ENCODE results near the gene TNFRSF4.

Gene TNFRSF4

DNA sequence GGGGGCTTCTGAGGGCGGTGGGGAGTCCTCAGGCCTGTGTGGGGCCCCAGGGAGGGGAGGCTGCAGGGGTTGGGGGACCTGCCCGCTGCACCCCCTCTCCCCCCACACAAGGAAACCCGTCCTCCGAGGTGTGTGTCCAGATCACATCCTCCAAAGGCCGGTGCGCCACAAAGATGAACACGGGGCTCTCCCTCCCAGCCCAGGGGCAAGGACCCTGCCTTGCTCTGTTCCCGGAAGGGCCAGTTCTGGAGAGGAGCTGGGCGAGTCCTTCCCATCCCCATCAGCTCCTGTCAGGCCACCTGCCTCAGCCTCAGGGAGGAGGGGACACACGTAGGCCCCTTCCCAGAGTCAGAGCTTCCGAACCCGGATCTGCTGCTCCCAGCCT is 42.8 kb downstream of the TNFRSF4 start:
- TF ChIP-seq POLR2AphosphoS5 (IDR thresholded peaks at IDR 0.05; ENCODE audit: borderline replicate concordance, low read depth, low read length) (no peak), FOXP2 (optimal IDR thresholded peaks at IDR 0.05; ENCODE audit: control extremely low read depth, extremely low read length, insufficient read depth) (no peak), EZH2 (IDR thresholded peaks at IDR 0.05) (no peak)
- no peaks in the 10 kb centered on the region for H3K9me3 ChIP-seq (ENCODE audit: low read depth, low read length)
- DNase-seq (ENCODE audit: low read depth, low spot score): no peak
- H3K4me3 ChIP-seq: no peak overlapping the region
- no peaks in the 10 kb centered on the region for H3K36me3 ChIP-seq (ENCODE audit: insufficient read depth, low read length)
- no peak overlapping the region for H3K9ac ChIP-seq (ENCODE audit: insufficient read length)
- H3K27ac ChIP-seq: no peak overlapping the region

DNA sequence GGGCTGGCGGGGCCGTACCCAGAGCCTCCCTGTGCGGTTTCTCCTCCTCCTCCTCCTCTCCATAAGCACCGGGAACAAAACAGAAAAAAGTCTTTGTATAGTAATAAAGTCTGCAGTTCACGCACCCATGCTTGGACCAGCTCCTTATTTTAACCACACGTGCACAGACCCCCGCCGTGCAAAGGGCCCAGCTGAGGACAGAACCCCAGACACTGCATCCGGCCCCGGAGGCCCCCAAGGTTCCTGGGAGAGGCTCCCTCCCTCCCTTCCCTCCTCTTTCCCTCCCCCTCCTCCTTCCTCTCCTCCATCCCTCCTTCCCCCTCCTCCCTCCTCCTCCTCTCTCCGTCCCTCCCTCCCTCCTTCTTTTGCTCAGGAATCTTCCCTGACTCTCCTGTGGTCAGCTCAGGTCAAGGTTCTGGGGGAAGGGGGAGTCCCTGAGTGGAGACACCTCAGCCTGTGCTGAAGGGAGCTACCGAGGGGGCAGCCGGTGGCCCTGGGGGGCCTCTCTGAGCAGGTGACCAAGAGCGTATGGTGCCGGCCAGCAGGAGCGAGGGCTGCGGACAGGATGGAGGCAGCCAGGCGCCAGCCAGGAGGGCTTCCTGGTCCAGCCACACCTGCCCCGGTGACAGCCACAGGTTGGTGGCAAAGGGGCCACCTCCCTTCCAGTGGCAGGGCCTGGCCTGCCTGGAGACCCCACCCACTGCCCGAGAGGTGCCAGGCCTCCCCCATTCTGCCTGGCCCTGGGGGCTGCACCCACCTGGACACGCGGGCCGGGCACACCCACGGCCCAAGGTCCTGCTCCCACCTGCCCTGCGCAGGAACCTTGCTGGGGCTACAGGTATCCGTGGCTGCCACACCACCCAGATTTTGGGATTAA is 43.5 kb downstream of the TNFRSF4 start:
- DNase-seq (ENCODE audit: low read depth, low spot score): peak; percentile 5
- H3K27ac ChIP-seq: no peak overlapping the region
- TF ChIP-seq EZH2 (IDR thresholded peaks at IDR 0.05) (no peak), POLR2AphosphoS5 (IDR thresholded peaks at IDR 0.05; ENCODE audit: borderline replicate concordance, low read depth, low read length) (0 out of 2 replicates have a peak, but pooled peaks have one; percentile 16)
- no peak overlapping the region for H3K9ac ChIP-seq (ENCODE audit: insufficient read length)
- no peaks in the 10 kb centered on the region for H3K9me3 ChIP-seq (ENCODE audit: low read depth, low read length)
- peak overlapping the region; percentile 66 for H3K4me3 ChIP-seq
- no peaks in the 10 kb centered on the region for H3K36me3 ChIP-seq (ENCODE audit: insufficient read depth, low read length)

DNA sequence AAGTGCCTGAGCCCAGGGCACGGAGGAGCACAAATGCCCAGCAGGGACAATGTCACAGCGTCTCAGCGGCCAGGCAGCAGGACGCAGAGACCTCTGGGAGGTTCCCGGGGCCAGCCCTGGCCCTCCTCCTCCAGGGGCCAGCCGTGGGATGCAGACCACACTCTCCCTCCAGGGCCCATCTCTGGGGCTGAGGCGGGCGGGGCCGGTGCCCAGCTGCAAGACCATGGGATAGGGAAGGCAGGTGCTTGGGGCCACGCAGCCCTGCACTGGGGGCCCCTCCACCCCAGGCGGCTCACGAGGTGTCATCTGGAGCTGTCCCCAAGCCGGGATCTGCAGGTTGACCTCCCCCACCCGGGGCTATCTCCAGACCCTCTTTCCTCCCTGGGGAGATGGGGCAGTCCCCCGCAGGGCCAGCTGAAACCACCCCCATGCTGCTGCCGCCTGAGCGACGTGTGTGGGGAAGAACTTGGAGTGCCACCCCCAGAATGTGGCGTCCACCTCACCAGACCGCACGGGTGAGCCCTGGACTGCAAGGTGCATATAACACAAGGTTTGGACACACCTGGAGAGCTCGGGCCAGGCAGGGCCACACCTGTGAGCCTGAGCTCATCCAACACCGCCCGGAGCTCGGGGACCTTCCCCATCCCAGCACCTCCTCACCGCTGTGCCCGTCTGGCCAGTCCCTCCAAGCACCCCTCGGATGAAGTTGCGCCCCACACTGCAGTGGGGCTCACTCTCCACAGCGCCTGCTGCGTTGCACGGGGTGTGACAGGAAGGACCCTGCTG is 44.3 kb downstream of the TNFRSF4 start:
- H3K9me3 ChIP-seq (ENCODE audit: low read depth, low read length): no peaks in the 10 kb centered on the region
- peak overlapping the region; percentile 66 for H3K4me3 ChIP-seq
- H3K27ac ChIP-seq: no peak overlapping the region
- TF ChIP-seq EZH2 (IDR thresholded peaks at IDR 0.05) (no peak), POLR2AphosphoS5 (IDR thresholded peaks at IDR 0.05; ENCODE audit: borderline replicate concordance, low read depth, low read length) (no peak), FOXP2 (optimal IDR thresholded peaks at IDR 0.05; ENCODE audit: control extremely low read depth, extremely low read length, insufficient read depth) (no peak)
- H3K36me3 ChIP-seq (ENCODE audit: insufficient read depth, low read length): no peaks in the 10 kb centered on the region
- no peak for DNase-seq (ENCODE audit: low read depth, low spot score)
- H3K9ac ChIP-seq (ENCODE audit: insufficient read length): no peak overlapping the region

DNA sequence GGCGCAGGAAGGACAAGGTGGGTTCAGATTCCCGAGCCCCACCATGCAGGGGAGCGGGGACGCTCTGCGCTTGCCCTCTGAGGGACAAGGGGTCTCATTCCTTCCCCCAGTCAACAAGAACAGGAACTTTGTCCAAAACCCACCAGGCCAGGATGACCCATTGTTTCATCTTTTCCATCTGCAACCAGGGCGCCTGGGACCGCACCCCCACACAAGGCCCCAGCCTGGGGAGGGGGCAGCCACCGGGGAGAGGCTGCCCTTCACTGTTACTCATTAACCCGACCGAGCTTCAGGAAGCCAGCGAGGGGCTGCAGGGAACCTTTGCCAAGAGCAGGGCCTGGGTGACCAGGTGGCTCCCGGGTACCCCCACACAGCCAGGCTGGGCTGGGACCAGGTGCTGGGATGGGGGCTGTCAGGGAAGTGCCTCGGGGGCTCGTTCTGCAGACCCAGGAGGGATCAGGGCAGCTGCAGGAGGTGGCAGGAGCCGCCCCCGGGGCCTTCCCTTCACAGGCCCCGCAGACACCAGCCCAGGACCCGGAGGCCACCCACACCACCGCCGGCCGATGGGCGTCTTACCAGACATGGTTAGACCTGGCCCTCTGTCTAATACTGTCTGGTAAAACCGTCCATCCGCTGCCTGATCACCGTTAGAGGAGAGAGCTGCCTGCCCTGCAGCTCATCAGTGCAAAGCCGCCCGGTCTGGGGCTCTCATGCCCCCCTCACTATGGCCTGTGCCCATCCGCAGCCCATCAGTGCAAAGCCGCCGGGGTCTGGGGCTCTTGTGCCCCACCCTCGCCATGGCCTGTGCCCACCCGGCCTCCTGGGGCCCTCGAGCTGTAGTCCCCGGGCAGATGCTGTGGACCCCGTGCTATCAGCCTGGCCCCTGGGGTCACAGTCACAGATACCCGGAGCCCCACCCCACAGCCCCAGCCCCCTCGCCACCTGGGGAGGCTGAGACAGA is 45.2 kb downstream of the TNFRSF4 start:
- no peak overlapping the region for H3K4me3 ChIP-seq
- no peak overlapping the region for H3K27ac ChIP-seq
- no peak for DNase-seq (ENCODE audit: low read depth, low spot score)
- no peaks in the 10 kb centered on the region for H3K36me3 ChIP-seq (ENCODE audit: insufficient read depth, low read length)
- TF ChIP-seq EZH2 (IDR thresholded peaks at IDR 0.05) (no peak), POLR2AphosphoS5 (IDR thresholded peaks at IDR 0.05; ENCODE audit: borderline replicate concordance, low read depth, low read length) (no peak), FOXP2 (optimal IDR thresholded peaks at IDR 0.05; ENCODE audit: control extremely low read depth, extremely low read length, insufficient read depth) (no peak)
- no peaks in the 10 kb centered on the region for H3K9me3 ChIP-seq (ENCODE audit: low read depth, low read length)
- no peak overlapping the region for H3K9ac ChIP-seq (ENCODE audit: insufficient read length)

DNA sequence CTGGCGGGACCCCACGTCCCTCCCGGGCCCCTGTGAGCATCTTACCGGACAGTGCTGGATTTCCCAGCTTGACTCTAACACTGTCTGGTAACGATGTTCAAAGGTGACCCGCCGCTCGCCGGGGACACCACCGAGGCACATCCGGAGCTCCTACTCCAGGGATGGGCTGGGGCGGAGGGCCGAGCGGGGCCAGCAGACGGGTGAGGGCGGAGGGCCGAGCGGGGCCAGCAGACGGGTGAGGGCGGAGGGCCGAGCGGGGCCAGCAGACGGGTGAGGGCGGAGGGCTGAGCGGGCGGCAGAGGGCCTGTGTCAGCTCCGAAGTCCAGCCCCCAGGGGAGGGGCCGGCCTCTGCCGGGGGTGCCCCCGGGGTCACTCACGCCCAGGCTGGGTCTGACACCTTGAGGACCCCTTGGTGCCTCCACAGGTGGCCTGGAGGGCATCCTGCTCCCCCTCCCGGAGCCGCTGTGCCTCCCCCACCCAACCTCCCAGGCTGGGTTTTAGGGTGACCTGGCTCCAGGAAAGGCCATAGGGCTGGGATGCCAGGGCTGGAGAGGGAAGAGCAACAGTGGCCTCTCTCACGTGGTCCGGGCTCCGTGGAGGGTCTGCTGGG is 46.0 kb downstream of the TNFRSF4 start:
- DNase-seq (ENCODE audit: low read depth, low spot score): no peak
- Histone ChIP-seq H3K4me3 (no peak overlapping the region), H3K27ac (no peak overlapping the region), H3K9ac (ENCODE audit: insufficient read length) (no peak overlapping the region), H3K36me3 (ENCODE audit: insufficient read depth, low read length) (no peaks in the 10 kb centered on the region), H3K9me3 (ENCODE audit: low read depth, low read length) (no peaks in the 10 kb centered on the region)
- TF ChIP-seq EZH2 (IDR thresholded peaks at IDR 0.05) (no peak), FOXP2 (optimal IDR thresholded peaks at IDR 0.05; ENCODE audit: control extremely low read depth, extremely low read length, insufficient read depth) (no peak), POLR2AphosphoS5 (IDR thresholded peaks at IDR 0.05; ENCODE audit: borderline replicate concordance, low read depth, low read length) (no peak)

DNA sequence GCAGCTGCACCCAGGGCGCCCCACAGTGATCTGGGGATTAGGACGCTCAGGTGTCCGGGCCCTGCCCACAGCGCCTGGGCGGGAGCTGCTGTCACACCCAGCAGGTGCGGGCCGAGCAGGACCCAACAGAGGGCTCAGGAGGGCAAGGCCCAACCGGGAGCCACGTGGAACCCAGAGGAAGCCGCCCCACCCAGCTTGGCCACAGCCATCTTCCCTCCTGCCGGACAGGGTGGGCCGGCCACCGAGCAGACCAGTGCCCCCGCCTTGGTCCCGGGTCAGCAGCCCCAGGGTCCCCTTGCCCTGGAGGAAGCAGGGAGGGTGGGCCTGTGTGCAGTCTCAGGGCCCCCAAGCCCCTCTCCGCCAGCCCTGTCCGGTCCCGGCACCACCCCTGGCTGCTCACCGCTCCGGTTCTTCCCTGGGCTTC is 46.5 kb downstream of the TNFRSF4 start:
- H3K36me3 ChIP-seq (ENCODE audit: insufficient read depth, low read length): no peaks in the 10 kb centered on the region
- no peak overlapping the region for H3K9ac ChIP-seq (ENCODE audit: insufficient read length)
- no peaks in the 10 kb centered on the region for H3K9me3 ChIP-seq (ENCODE audit: low read depth, low read length)
- H3K4me3 ChIP-seq: no peak overlapping the region
- no peak for DNase-seq (ENCODE audit: low read depth, low spot score)
- TF ChIP-seq FOXP2 (optimal IDR thresholded peaks at IDR 0.05; ENCODE audit: control extremely low read depth, extremely low read length, insufficient read depth) (no peak), EZH2 (IDR thresholded peaks at IDR 0.05) (no peak)
- H3K27ac ChIP-seq: no peak overlapping the region

DNA sequence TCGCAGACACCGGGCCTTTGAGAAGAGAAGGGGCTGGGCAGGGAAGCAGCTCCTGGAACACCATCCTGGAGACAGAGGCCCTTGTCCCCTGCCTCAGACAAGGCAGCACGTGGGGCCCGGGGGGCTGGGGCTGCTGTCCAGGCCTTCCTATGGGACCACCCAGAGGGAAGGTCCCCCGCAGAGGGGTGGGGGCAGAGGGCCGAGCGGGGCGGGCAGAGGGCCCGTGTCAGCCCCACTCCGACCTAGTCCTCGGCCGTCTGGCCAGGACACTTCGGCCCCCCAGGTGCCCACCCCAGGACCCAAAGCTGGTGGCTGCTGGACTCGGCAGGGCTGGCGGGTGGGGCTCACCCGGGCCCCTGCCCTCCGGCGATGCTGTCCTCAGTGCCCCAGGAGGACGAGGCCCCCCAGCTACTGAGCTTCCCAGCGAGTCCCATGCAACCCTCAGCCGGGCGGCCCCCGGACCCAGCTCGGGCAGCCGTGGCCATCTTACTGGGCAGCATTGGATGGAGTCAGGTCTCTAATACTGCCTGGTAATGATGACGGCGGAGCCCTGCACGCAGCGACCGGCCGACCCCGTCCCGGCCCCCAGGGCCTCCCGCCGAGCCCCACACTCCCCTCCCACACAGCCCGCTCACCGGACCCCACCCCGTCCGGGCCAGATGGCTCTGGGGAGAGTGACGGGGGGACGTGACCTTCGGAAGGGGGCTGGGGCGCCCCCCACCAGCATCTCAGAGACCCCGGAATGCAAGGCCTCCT is 47.1 kb downstream of the TNFRSF4 start:
- no peak overlapping the region for H3K27ac ChIP-seq
- no peaks in the 10 kb centered on the region for H3K36me3 ChIP-seq (ENCODE audit: insufficient read depth, low read length)
- DNase-seq (ENCODE audit: low read depth, low spot score): no peak
- H3K9ac ChIP-seq (ENCODE audit: insufficient read length): no peak overlapping the region
- TF ChIP-seq EZH2 (IDR thresholded peaks at IDR 0.05): no peak
- TF ChIP-seq POLR2AphosphoS5 (IDR thresholded peaks at IDR 0.05; ENCODE audit: borderline replicate concordance, low read depth, low read length): no peak
- TF ChIP-seq FOXP2 (optimal IDR thresholded peaks at IDR 0.05; ENCODE audit: control extremely low read depth, extremely low read length, insufficient read depth): no peak
- H3K4me3 ChIP-seq: no peak overlapping the region
- H3K9me3 ChIP-seq (ENCODE audit: low read depth, low read length): no peaks in the 10 kb centered on the region

All from SK-N-MC (cell line).